Measurements from ENCODE around the gene TTC39A. TPM values are rescaled to one million over a fixed set of nuclear protein-coding genes. Genes with fewer than 3 reads are reported as not detected.

The TTC39A gene
- total RNA-seq, 1 donor from 2014 or later = 1.4 TPM

- H3K9me3 ChIP-seq (ENCODE audit: insufficient read depth, low read depth, low read length) = no peaks in the 10 kb centered on the region
- H3K27me3 ChIP-seq (ENCODE audit: insufficient read depth, low read length) = no peaks in the 10 kb centered on the region
- H4K20me1 ChIP-seq (ENCODE audit: insufficient read depth, low read length) = peaks cover 27% of the 10 kb centered on the region
- Mint-ChIP-seq H3K36me3 (ENCODE audit: low read depth, unreplicated experiment) (peaks cover 13% of the 10 kb centered on the region), H3K27ac (ENCODE audit: unreplicated experiment) (no peak overlapping the region), H3K4me1 (ENCODE audit: low read depth, unreplicated experiment) (peaks cover 9% of the 10 kb centered on the region), H3K9me3 (ENCODE audit: unreplicated experiment) (no peaks in the 10 kb centered on the region), H3K4me3 (ENCODE audit: unreplicated experiment) (no peak overlapping the region), H3K27me3 (ENCODE audit: low read depth, unreplicated experiment) (no peaks in the 10 kb centered on the region)
- no peaks in the 10 kb centered on the region for H3K79me2 ChIP-seq (ENCODE audit: insufficient read depth, low read length)
- H3K9ac ChIP-seq (ENCODE audit: low read length) = no peak overlapping the region
- FAIRE-seq = no peak
- no peak overlapping the region for H3K4me3 ChIP-seq (ENCODE audit: insufficient read depth, low read depth, low read length)
- DNase-seq (ENCODE audit: low read depth) = no peak
- H3K4me1 ChIP-seq (ENCODE audit: insufficient read depth, low read length) = peaks cover 4% of the 10 kb centered on the region
- no peak overlapping the region for H3K4me2 ChIP-seq (ENCODE audit: low read length)
- H3K27ac ChIP-seq (ENCODE audit: low read depth, low read length) = no peak overlapping the region
- peaks cover 3% of the 10 kb centered on the region for H3K36me3 ChIP-seq (ENCODE audit: insufficient read depth, low read length)
- TF ChIP-seq CTCF (IDR thresholded peaks at IDR 0.05; ENCODE audit: insufficient read depth, low read depth, low read length) = no peak
- TF ChIP-seq EZH2 (IDR thresholded peaks at IDR 0.05; ENCODE audit: insufficient read depth, low read length) = no peak
- no peak overlapping the region for H2AFZ ChIP-seq (ENCODE audit: low read depth, low read length)
These were observed 45.3 kb downstream of the TTC39A start for GRCh38 chr1:51285055-51285454.

GRCh38 chr1:51284487-51284954, 45.8 kb downstream of the TTC39A start:
- H3K27ac Mint-ChIP-seq (ENCODE audit: unreplicated experiment) = peak overlapping the region; percentile 8
- Histone ChIP-seq H3K9ac (ENCODE audit: low read length) (no peak overlapping the region), H3K4me2 (ENCODE audit: low read length) (no peak overlapping the region), H4K20me1 (ENCODE audit: insufficient read depth, low read length) (peaks cover 27% of the 10 kb centered on the region), H3K27ac (ENCODE audit: low read depth, low read length) (no peak overlapping the region), H3K36me3 (ENCODE audit: insufficient read depth, low read length) (peaks cover 3% of the 10 kb centered on the region), H3K4me1 (ENCODE audit: insufficient read depth, low read length) (peaks cover 4% of the 10 kb centered on the region), H3K9me3 (ENCODE audit: insufficient read depth, low read depth, low read length) (no peaks in the 10 kb centered on the region), H3K79me2 (ENCODE audit: insufficient read depth, low read length) (no peaks in the 10 kb centered on the region), H3K27me3 (ENCODE audit: insufficient read depth, low read length) (no peaks in the 10 kb centered on the region), H3K4me3 (ENCODE audit: insufficient read depth, low read depth, low read length) (no peak overlapping the region), H2AFZ (ENCODE audit: low read depth, low read length) (no peak overlapping the region)
- no peak overlapping the region for H3K4me3 Mint-ChIP-seq (ENCODE audit: unreplicated experiment)
- H3K27me3 Mint-ChIP-seq (ENCODE audit: low read depth, unreplicated experiment) = no peaks in the 10 kb centered on the region
- no peak for FAIRE-seq
- no peaks in the 10 kb centered on the region for H3K9me3 Mint-ChIP-seq (ENCODE audit: unreplicated experiment)
- TF ChIP-seq CTCF (IDR thresholded peaks at IDR 0.05; ENCODE audit: insufficient read depth, low read depth, low read length) (no peak), EZH2 (IDR thresholded peaks at IDR 0.05; ENCODE audit: insufficient read depth, low read length) (no peak)
- H3K36me3 Mint-ChIP-seq (ENCODE audit: low read depth, unreplicated experiment) = peaks cover 13% of the 10 kb centered on the region
- peak; percentile 37 for DNase-seq (ENCODE audit: low read depth)
- H3K4me1 Mint-ChIP-seq (ENCODE audit: low read depth, unreplicated experiment) = peaks cover 9% of the 10 kb centered on the region

GRCh38 chr1:51283979-51284378, 46.4 kb downstream of the TTC39A start:
- no peak for FAIRE-seq
- H3K27ac ChIP-seq (ENCODE audit: low read depth, low read length) = no peak overlapping the region
- H3K9ac ChIP-seq (ENCODE audit: low read length) = no peak overlapping the region
- no peak overlapping the region for H3K4me2 ChIP-seq (ENCODE audit: low read length)
- H3K4me3 ChIP-seq (ENCODE audit: insufficient read depth, low read depth, low read length) = no peak overlapping the region
- peak overlapping the region; percentile 54 for H3K4me3 Mint-ChIP-seq (ENCODE audit: unreplicated experiment)
- H3K79me2 ChIP-seq (ENCODE audit: insufficient read depth, low read length) = no peaks in the 10 kb centered on the region
- DNase-seq (ENCODE audit: low read depth) = no peak
- TF ChIP-seq EZH2 (IDR thresholded peaks at IDR 0.05; ENCODE audit: insufficient read depth, low read length) = no peak
- TF ChIP-seq CTCF (IDR thresholded peaks at IDR 0.05; ENCODE audit: insufficient read depth, low read depth, low read length) = no peak
- peaks cover 4% of the 10 kb centered on the region for H3K4me1 ChIP-seq (ENCODE audit: insufficient read depth, low read length)
- peaks cover 9% of the 10 kb centered on the region for H3K4me1 Mint-ChIP-seq (ENCODE audit: low read depth, unreplicated experiment)
- H3K9me3 ChIP-seq (ENCODE audit: insufficient read depth, low read depth, low read length) = no peaks in the 10 kb centered on the region
- peaks cover 3% of the 10 kb centered on the region for H3K36me3 ChIP-seq (ENCODE audit: insufficient read depth, low read length)
- peaks cover 27% of the 10 kb centered on the region for H4K20me1 ChIP-seq (ENCODE audit: insufficient read depth, low read length)
- H2AFZ ChIP-seq (ENCODE audit: low read depth, low read length) = no peak overlapping the region
- H3K27ac Mint-ChIP-seq (ENCODE audit: unreplicated experiment) = no peak overlapping the region
- no peaks in the 10 kb centered on the region for H3K27me3 Mint-ChIP-seq (ENCODE audit: low read depth, unreplicated experiment)
- no peaks in the 10 kb centered on the region for H3K27me3 ChIP-seq (ENCODE audit: insufficient read depth, low read length)
- H3K9me3 Mint-ChIP-seq (ENCODE audit: unreplicated experiment) = no peaks in the 10 kb centered on the region
- peaks cover 9% of the 10 kb centered on the region for H3K36me3 Mint-ChIP-seq (ENCODE audit: low read depth, unreplicated experiment)
